Muscle layer of colon (tissue), 2 donors: ENCODE measurements around the gene FAM118B.
A peak's percentile ranks its signal among the peaks of the same experiment; 100 is the strongest.

Experiments used
- H3K27ac ChIP-seq: one replicate; pipeline ENCODE4 v1.7.0; 2013; ENCODE audit warnings: low read depth, mild to moderate bottlenecking, low read length, moderate library complexity
- H3K27me3 ChIP-seq, 2 donors: one replicate each; pipeline ENCODE4 v1.7.0; 2013; ENCODE audit warnings: low read length in 2 of 2, mild to moderate bottlenecking in 2 of 2; ENCODE audit not compliant: insufficient read depth in 2 of 2, control insufficient read depth in 1 of 2
- H3K36me3 ChIP-seq: one replicate; pipeline ENCODE4 v1.7.0; 2013; ENCODE audit warnings: mild to moderate bottlenecking, low read length; ENCODE audit not compliant: insufficient read depth
- H3K4me1 ChIP-seq: one replicate; pipeline ENCODE4 v1.7.0; 2013; ENCODE audit warnings: mild to moderate bottlenecking, low read length; ENCODE audit not compliant: insufficient read depth
- H3K4me3 ChIP-seq, 2 donors: one replicate each; pipeline ENCODE4 v1.7.0; 2013; ENCODE audit warnings: low read length in 2 of 2, low read depth in 1 of 2, mild to moderate bottlenecking in 1 of 2, moderate library complexity in 1 of 2
- H3K9ac ChIP-seq: one replicate; pipeline ENCODE4 v1.7.0; 2013; ENCODE audit warnings: low read length
- H3K9me3 ChIP-seq: one replicate; pipeline ENCODE4 v1.7.0; 2013; ENCODE audit warnings: mild to moderate bottlenecking, low read length
- donor health status: abdominal sarcoma.
- donor health status: Adenocarcinoma of cecum.

FAM118B gene

DNA sequence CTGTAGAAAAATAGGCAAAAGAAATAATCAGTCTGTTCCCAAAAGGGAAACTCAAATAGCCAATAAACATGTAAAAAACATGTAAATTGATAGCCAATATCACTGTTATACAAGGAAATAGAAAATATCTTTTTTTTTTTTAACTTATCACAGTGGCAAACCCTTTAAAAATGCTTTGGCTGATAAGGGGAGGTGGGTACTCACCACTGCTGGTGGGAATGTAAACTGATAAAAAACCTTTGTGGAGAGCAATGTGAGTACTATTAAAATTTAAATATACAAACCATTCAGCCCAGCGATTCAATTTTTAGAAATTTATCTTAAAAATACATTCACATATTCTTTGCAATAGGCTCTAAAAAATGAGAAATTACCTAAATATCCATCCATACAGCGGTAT is 3.7 kb upstream of the FAM118B start:
- H3K27ac ChIP-seq: no peak overlapping the region
- H3K9me3 ChIP-seq: no peaks in the 10 kb centered on the region
- H3K4me1 ChIP-seq: peaks cover 7% of the 10 kb centered on the region
- H3K27me3 ChIP-seq: no peaks in the 10 kb centered on the region
- peaks cover 29% of the 10 kb centered on the region for H3K36me3 ChIP-seq
- H3K9ac ChIP-seq: no peak overlapping the region
- H3K4me3 ChIP-seq: no peak overlapping the region

DNA sequence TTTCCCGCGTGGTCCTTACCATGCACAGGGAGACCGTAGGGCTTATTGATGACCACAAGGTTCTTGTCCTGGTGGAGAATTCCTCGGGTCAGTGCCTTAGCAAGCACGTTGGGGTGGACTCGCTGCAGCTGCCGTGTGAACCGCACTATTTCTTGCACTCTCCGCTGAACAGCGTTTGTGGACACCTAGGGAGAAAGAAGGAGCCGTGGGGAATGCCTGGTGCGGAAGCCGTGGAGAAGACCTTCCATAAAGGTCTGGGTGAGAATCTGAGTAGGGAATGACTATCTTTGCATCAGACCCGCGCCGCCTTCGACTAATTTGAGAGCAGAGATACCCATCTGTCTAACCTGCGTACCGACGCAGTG is 729 bp upstream of the FAM118B start:
- Histone ChIP-seq H3K4me3 (peak overlapping the region; percentile 98), H3K9ac (peak overlapping the region; percentile 51), H3K27ac (peak overlapping the region; percentile 73), H3K9me3 (no peaks in the 10 kb centered on the region), H3K27me3 (no peaks in the 10 kb centered on the region), H3K4me1 (peaks cover 7% of the 10 kb centered on the region), H3K36me3 (no peaks in the 10 kb centered on the region)

DNA sequence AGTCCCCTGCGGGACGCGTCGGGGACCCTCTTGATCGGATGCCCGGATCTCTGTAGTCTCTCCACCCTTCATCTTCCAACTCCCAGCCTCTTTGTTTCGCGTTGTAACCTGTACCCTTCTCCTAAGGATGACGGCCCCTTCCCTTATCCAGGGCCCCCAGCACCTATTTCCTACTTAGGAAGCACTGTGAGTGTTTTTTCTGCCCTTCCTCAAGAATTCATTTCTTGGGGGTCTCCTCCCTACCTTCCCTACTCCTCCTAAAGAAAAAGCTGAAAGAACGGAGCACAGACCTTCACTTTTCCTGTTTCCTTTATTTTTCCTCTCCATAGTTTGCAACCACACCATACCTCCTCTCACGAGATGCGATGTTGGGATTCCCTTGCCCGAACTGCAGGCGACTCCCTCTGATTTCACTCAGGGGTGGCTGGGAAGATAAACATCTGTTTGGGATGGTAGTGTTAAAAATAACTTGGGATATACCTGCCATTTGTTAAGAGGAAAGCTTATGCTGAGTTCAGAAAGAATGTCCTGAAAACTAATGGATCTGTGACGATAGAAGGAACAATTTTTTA is 593 bp downstream of the FAM118B start:
- Histone ChIP-seq H3K36me3 (no peaks in the 10 kb centered on the region), H3K9ac (peak overlapping the region; percentile 89), H3K9me3 (no peaks in the 10 kb centered on the region), H3K4me1 (peaks cover 7% of the 10 kb centered on the region), H3K27me3 (no peaks in the 10 kb centered on the region), H3K27ac (peak overlapping the region; percentile 73), H3K4me3 (peak overlapping the region; percentile 98)

DNA sequence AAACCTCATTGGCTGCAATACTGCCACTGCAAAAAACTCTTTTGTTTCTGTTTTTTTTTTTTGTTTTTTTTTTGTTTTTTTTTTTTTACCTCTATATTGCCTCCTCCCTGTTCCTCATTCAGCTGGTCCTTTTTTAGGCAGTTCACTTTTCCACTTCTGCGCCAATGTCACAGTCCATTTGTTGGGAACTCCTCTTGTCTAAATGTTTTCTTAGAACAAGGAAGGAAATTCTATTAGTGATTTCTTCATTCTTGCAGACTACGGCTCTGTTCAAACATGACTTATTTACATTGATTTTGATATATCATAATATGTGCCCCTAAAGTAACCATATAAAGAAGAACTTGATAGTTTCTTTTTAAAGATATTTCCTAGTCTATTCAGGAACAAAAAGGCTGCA is 2.9 kb downstream of the FAM118B start:
- Histone ChIP-seq H3K27ac (no peak overlapping the region), H3K4me1 (peaks cover 7% of the 10 kb centered on the region), H3K9ac (no peak overlapping the region), H3K27me3 (no peaks in the 10 kb centered on the region), H3K4me3 (no peak overlapping the region), H3K36me3 (no peaks in the 10 kb centered on the region), H3K9me3 (no peaks in the 10 kb centered on the region)

DNA sequence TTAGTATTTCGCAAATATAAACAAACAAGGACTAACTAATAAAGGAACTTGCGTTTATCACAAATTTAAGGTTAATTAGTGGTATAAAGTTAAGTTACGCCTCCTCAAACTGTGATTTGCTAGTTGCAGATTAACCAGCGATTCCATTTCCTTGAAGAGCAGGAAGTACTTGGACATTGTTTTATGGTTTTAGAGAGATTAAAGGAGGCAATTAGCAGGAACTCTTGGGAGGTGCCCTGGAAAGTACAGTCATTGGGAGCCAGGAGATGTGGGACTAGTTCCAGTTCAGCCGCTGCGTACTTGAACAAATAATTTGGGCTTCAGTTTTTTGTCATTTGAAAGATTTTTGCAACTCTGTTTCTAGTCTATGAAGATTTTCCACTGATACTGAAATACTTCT is 3.3 kb downstream of the FAM118B start:
- Histone ChIP-seq H3K4me1 (peaks cover 7% of the 10 kb centered on the region), H3K9ac (no peak overlapping the region), H3K4me3 (no peak overlapping the region), H3K27me3 (no peaks in the 10 kb centered on the region), H3K27ac (no peak overlapping the region), H3K36me3 (no peaks in the 10 kb centered on the region), H3K9me3 (no peaks in the 10 kb centered on the region)

DNA sequence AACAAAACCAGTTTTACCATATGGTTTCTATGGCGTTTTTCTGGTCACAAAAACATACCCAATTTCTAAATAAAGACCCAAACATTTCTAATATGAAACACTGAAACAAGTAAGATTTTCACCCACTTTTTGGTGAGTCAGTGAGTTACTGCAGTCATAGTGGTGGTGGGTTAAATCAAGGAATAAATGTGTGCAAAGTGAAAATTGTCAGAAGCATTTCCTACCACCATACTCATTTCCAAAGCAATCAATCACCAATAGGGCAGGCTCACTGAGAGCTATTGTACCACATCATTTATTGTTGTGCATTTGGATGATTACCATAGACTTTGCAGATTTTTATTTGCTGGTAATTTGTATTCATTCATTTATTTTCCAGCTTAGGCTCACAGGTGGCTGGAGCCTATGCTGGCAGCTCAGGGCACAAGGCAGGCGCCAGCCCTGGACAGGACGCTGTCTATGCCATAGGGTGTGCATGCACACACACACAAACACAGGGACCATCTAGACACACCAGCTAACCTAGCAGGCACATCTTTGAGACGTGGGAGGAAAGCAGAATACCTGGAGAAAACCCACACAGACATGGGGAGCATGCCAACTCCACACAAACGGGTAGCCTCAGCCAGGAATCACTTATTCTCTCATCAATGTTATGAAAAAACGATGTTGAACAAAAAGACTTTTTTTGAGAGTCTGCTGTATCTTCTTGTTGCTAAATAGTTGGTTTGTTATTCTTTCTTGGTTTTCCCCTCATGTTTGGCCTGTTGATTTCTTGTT is 5.1 kb downstream of the FAM118B start:
- H3K27me3 ChIP-seq: no peaks in the 10 kb centered on the region
- no peaks in the 10 kb centered on the region for H3K9me3 ChIP-seq
- no peak overlapping the region for H3K27ac ChIP-seq
- peaks cover 7% of the 10 kb centered on the region for H3K4me1 ChIP-seq
- H3K36me3 ChIP-seq: no peaks in the 10 kb centered on the region
- no peak overlapping the region for H3K9ac ChIP-seq
- no peak overlapping the region for H3K4me3 ChIP-seq

DNA sequence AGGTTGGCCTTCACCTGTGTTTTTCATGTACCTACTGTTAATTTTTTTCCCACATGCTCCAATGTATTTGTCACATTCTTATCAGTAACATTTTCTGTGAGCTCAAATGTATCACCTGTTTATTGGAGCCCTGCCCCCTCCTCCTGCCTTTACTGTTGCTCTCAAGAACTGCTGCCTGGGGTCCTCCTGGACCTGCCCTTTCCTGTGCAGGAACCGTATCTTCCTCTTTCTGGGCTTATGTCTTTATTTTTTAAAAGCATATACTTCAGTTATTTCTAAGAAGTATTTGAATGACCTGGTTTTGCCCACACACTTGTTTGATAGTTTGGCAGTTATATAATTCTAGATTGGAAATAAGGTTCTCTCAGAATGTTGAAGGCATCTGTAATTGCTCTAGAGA is 5.9 kb downstream of the FAM118B start:
- no peak overlapping the region for H3K4me3 ChIP-seq
- no peak overlapping the region for H3K9ac ChIP-seq

DNA sequence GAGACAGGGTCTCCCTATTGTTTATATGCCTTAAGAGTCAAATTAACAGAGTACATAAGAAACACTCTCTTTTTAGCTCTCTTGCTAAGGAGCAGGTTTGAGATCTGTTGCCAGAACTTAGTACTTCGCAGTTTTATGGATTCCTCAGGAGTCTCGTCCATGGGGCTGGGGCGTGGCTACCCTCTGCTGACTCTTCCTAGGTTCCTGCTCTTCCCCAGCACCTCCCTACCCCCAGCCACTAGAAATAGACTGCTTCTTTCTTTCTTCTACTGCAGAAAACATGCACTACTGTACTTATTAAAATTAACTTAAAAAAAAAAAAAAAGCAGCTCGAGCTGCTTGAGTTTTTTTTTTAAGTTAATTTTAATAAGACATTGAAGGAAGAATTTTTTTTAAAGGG is 8.0 kb downstream of the FAM118B start:
- Histone ChIP-seq H3K4me3 (no peak overlapping the region), H3K9me3 (no peaks in the 10 kb centered on the region), H3K27ac (no peak overlapping the region), H3K9ac (no peak overlapping the region), H3K4me1 (no peaks in the 10 kb centered on the region), H3K36me3 (no peaks in the 10 kb centered on the region), H3K27me3 (no peaks in the 10 kb centered on the region)

More for the DNA sequence above, 5.9 kb downstream of the FAM118B start:
- Histone ChIP-seq H3K36me3 (no peaks in the 10 kb centered on the region), H3K9me3 (no peaks in the 10 kb centered on the region), H3K4me1 (peaks cover 4% of the 10 kb centered on the region), H3K27ac (no peak overlapping the region), H3K27me3 (no peaks in the 10 kb centered on the region)

DNA sequence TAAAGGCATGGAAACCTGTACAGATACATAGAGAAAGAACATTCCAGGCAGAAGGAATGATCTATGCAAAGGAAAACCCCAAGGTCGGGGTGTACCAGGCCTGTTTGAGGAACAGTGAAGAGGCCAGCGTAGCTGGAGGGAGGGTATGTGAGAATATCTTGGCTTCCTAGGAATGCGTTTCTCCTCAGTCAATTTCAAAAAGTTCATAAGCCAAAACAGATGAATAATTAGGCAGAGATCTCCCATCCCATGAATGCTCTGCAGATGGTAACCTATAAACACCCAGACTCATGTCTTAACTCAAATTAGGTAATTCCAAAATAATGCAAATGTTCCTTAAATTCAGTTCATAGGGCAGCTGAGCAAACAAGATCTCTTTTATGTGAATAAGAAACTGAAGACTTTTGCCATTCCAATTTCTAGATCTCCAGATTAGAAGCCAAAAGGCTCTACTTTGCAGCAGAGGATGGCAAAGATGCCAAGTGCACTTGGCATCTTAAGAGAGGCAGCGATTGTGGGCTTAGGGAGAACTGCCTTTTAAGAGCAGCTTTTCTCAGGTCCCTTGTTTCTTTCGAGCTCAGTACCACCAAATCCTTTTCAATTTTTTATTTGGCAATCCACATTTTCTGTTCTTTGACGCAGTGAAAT is 13.2 kb downstream of the FAM118B start:
- Histone ChIP-seq H3K36me3 (no peaks in the 10 kb centered on the region), H3K9ac (no peak overlapping the region), H3K4me3 (no peak overlapping the region), H3K9me3 (no peaks in the 10 kb centered on the region), H3K27ac (no peak overlapping the region), H3K4me1 (no peaks in the 10 kb centered on the region), H3K27me3 (no peaks in the 10 kb centered on the region)

DNA sequence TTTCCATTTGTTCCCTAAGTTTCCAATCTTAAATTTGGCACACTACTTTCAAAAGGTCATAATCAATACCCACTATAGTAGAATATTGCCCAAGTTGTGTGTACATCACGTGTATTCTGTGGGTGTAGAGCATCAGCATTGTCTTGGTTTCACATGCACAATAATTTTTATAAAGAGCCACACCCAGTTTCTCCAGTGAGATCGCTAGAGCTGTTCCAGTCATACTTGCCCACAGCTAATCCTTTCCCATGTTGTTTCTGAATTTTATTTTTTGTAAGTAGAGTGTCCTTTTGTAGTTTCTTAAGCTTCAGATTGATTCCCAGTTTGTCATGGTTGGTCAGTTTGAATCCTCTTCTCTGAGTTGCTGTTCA is 13.7 kb downstream of the FAM118B start:
- no peaks in the 10 kb centered on the region for H3K9me3 ChIP-seq
- no peak overlapping the region for H3K27ac ChIP-seq
- H3K4me3 ChIP-seq: no peak overlapping the region
- no peaks in the 10 kb centered on the region for H3K4me1 ChIP-seq
- H3K36me3 ChIP-seq: no peaks in the 10 kb centered on the region
- H3K27me3 ChIP-seq: no peaks in the 10 kb centered on the region
- H3K9ac ChIP-seq: no peak overlapping the region

DNA sequence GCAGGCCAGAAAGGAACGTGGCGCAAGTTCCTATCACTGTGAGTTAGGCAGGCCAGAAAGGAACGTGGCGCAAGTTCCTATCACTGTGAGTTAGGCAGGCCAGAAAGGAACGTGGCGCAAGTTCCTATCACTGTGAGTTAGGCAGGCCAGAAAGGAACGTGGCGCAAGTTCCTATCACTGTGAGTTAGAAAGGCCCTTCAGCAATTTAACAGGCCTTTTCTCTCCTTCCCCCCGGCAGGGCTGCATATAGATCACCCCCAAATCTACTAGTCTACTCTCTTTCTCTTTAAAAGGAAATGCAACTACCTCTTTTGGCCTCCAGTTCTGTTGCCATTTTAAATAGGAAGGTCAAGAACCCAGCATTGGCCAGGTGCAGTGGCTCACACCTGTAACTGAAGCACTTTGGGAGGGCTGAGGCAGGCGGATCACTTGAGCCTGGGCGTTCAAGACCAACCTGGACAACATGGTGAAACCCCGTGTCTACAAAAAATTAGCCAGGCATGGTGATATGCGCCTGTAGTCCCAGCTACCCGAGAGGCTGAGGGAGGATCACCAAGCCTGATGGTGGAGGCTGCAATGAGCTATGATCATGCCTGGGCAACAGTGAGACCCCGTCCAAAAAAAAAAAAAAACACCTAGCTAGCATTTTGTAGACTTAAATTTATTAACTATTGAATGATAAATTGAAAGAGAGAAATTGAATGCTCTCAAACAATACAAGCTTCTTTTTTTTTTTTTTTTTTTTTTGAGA is 14.9 kb downstream of the FAM118B start:
- H3K36me3 ChIP-seq: no peaks in the 10 kb centered on the region
- H3K27me3 ChIP-seq: no peaks in the 10 kb centered on the region
- no peaks in the 10 kb centered on the region for H3K9me3 ChIP-seq
- H3K4me1 ChIP-seq: no peaks in the 10 kb centered on the region
- no peak overlapping the region for H3K4me3 ChIP-seq
- no peak overlapping the region for H3K9ac ChIP-seq
- no peak overlapping the region for H3K27ac ChIP-seq
